Vagina (tissue), 2 donors: ENCODE measurements around the gene GRAMD2B.

Experiments
- CTCF ChIP-seq, 3 experiments: fragments of 450-650 bp in 2 of 3; fragments of 200-600 bp in 1 of 3; sonication (generic) in 1 of 3; IDR thresholded peaks; one replicate each; pipeline ENCODE4 v1.5.1; 2017 to 2019; ENCODE audit warnings: antibody characterized with exemption in 3 of 3, mild to moderate bottlenecking in 2 of 3, moderate library complexity in 2 of 3
- POLR2AphosphoS5 ChIP-seq, 2 donors: sonication (generic); formaldehyde crosslinking; IDR thresholded peaks; one replicate each; pipeline ENCODE4 v1.9.0; 2017; ENCODE audit warnings: antibody characterized with exemption in 2 of 2, mild to moderate bottlenecking in 2 of 2, low read depth in 1 of 2; ENCODE audit not compliant: insufficient read depth in 1 of 2

GRCh38 chr5:126414874-126415502 is 8.2 kb upstream of the GRAMD2B start:
- TF ChIP-seq CTCF (IDR thresholded peaks at IDR 0.05): no peak
- TF ChIP-seq POLR2AphosphoS5 (IDR thresholded peaks at IDR 0.05; ENCODE audit: insufficient read depth in 1 of 2, low read depth in 1 of 2): peak in 1 of 2 donors; percentile 78
